GM12872 (cell line): ENCODE measurements around the gene ESRRA.

Experiments used
- TF ChIP-seq, protein P1 (sequence below): IDR thresholded peaks from 3 replicates; pipeline ENCODE4 v1.5.1; 2011; ENCODE audit warnings: low read depth, mild to moderate bottlenecking, low read length, moderate library complexity; ENCODE audit not compliant: insufficient read depth

ESRRA gene

DNA sequence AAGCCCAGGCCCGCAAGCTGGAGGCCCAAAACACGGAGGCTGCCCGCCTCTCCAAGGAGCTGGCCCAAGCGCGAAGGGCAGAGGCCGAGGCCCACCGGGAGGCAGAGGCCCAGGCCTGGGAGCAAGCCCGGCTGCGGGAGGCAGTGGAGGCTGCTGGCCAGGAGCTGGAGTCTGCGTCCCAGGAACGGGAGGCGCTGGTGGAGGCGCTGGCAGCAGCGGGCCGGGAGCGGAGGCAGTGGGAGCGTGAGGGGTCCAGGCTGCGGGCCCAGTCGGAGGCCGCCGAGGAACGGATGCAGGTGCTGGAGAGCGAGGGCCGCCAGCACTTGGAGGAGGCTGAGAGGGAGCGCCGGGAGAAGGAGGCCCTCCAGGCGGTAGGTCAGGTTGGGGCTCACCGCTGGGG is 39.5 kb downstream of the ESRRA start:
- TF ChIP-seq, protein P1, sequence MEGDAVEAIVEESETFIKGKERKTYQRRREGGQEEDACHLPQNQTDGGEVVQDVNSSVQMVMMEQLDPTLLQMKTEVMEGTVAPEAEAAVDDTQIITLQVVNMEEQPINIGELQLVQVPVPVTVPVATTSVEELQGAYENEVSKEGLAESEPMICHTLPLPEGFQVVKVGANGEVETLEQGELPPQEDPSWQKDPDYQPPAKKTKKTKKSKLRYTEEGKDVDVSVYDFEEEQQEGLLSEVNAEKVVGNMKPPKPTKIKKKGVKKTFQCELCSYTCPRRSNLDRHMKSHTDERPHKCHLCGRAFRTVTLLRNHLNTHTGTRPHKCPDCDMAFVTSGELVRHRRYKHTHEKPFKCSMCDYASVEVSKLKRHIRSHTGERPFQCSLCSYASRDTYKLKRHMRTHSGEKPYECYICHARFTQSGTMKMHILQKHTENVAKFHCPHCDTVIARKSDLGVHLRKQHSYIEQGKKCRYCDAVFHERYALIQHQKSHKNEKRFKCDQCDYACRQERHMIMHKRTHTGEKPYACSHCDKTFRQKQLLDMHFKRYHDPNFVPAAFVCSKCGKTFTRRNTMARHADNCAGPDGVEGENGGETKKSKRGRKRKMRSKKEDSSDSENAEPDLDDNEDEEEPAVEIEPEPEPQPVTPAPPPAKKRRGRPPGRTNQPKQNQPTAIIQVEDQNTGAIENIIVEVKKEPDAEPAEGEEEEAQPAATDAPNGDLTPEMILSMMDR: no peak

DNA sequence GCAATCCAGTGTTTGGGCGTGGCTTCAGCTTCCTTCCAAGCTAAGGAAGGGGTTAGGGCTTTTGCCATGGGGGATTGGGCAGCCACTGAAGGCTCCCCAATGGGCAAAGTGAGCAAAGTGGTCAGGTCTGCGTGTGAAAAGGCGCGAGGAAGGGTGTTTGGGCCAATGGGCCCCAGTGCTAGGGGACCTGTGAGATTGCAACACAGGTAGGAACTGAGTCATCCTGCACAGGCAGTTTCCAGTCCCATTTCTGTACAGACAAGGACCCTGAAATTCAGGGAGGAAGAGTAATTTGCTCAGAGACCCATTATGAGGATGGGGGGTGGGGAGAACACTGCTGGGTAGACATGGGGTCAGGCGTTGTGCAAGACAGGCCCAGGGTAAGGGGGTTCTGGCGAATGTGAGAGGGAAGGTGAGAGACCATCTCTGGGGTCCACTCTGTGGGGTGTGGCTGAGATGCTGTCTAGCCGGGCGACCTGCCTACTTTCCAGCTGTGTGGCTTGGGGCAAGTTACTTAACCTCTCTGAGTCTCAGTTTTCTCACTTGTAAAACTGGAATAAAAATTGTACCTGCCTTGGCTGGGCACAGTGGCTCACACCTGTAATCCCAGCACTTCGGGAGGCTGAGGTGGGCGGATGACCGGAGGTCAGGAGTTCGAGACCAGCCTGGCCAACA is 42.0 kb downstream of the ESRRA start:
- TF ChIP-seq, protein P1: no peak

DNA sequence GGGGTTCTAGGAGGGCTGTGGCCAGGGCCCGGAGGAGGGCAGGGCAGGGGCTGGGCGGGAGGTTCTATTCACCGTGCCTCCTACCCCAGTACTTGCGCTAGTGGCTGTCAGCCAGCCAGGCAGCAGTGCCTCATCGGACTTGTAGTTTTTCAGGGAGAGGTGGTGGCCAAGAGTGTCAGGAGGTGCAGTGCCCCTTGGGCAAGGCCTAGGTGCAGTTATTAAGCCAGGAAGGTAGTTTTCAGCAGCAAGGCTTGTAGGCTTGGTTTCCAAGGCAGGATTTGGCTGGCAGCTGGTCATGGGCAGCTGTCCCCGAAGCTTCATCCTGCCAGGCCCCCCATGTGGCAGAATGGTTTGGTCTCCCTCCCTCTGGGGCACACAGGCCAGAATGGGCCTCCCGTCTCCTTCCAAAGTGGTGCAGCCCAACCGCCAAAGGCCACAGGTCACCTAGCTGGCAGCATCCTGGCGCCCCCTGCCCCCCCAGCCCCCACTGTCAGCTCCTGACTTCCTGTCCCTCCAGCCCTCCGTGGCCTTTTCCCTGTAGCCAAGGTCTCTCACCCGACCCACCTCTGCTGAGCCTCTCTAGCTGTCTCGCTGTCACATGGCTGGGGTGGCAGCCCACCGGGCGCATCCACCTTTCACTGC is 43.2 kb downstream of the ESRRA start:
- TF ChIP-seq, protein P1: no peak

DNA sequence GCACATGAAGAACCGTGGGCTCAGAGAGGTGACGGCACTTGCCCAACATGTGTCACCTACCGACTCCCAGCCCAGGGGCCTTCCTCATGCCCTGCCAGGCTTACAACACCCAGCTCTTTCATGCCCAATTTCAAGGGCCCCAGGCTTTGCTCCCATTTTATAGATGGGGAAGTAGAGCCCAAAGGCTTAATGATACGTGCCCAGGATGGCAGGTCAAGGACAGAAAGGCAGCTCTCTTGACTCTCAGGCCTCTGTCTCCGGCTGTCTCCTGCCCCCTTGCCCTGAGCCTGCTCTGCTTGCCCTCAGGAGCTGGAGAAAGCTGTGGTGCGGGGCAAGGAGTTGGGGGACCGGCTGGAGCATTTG is 43.7 kb downstream of the ESRRA start:
- TF ChIP-seq, protein P1: no peak

DNA sequence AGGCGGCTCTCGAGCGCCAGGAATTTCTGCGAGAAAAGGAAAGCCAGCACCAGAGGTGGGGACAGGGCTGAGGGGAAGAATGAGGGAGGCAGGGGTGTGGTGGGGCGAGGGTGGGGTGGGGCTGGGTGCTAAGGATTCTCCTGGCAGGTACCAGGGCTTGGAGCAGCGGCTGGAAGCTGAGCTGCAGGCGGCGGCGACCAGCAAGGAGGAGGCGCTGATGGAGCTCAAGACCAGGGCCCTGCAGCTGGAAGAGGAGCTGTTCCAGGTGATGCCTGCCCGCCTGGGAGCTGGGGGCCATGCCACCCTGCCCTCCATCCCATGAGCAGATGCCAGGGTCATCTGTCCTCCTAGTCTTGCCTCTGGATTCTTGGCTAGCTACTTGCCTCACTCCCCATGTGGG is 44.1 kb downstream of the ESRRA start:
- TF ChIP-seq, protein P1: no peak

GRCh38 chr11:64351136-64351631 is 45.9 kb downstream of the ESRRA start:
- TF ChIP-seq, protein P1: no peak

DNA sequence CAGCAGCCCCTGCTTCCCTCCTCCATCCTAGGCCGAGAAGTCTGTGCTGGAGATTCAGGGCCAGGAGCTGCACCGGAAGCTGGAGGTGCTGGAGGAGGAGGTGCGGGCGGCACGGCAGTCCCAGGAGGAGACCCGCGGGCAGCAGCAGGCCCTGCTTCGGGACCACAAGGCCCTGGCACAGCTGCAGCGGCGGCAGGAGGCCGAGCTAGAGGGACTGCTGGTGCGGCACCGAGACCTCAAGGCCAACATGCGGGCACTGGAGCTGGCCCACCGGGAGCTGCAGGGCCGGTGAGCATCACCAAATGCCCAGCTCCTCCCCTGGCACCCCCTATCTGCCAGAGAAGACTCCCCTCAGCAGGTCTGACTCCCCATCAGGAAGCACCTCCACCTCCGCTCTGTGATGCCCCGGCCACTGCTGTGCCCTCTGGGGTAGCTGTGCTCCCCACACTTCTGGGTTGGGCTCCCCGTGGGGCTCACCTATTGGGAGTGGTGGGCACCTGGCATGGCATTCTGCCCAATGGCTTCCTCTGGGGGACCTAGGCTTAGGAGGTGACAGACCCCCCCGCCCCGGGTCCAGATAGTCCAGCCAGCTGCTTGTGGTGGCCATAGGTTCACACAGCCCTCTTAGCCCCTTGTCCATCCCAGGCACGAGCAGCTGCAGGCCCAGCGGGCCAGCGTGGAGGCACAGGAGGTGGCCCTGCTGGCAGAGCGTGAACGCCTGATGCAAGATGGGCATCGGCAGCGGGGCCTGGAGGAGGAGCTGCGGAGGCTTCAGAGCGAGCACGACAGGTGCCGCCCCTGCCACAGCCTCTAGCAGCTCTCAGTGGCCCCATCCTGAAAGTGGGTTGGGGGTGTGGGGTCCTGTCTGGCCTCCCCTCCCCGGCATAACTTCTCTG is 47.0 kb downstream of the ESRRA start:
- TF ChIP-seq, protein P1: no peak
